ENCODE data around the gene TPRA1. TPM values are rescaled to one million over a fixed set of nuclear protein-coding genes. Genes with fewer than 3 reads are reported as not detected.

TPRA1 gene
- total and polyA plus RNA-seq, 9 of the 15 experiments (the other 6 are each of a cell fraction or from before 2014, with no cell fraction given), result 0.66 to 21.5 (median 11.1) TPM

GRCh38 chr3:127628426-127628787 lies 37.9 kb upstream of the TPRA1 start:
- peaks cover 4% of the 10 kb centered on the region; the same call in 1 of the 2 replicates for H4K20me1 ChIP-seq (replicated peaks; ENCODE audit: control insufficient read depth, insufficient read depth, low read length)
- no peaks in the 10 kb centered on the region for H3K27me3 ChIP-seq (ENCODE audit: control insufficient read depth in 2 of 2, insufficient read depth in 2 of 2, low read length in 2 of 2)
- TSS peak; percentile 74 for BruUV-seq (replicated peaks)
- H3K9me1 ChIP-seq (ENCODE audit: control insufficient read depth, insufficient read depth, low read length), result peaks cover 4% of the 10 kb centered on the region
- H3K9me3 ChIP-seq (replicated peaks; ENCODE audit: control insufficient read depth, insufficient read depth, low read depth, low read length), result no peaks in the 10 kb centered on the region
- no peak overlapping the region for H3K27ac ChIP-seq (ENCODE audit: extremely low read depth, low read depth, low read length)
- in situ Hi-C loops (cut with MboI) (no loop called here), intact Hi-C loops (cut with micrococcal nuclease) (no loop called here)
- 56% methylated on average over 4 of the region's 4 CpGs for WGBS (ENCODE audit: insufficient coverage, low coverage, missing lambda C conversion rate)
- DNase-seq (ENCODE audit: extremely low read depth in 1 of 4, low spot score in 3 of 4), result no peak
- ATAC-seq, result no peak
- TF ChIP-seq GATAD2A (IDR thresholded peaks at IDR 0.05) (no peak), RBM25 (IDR thresholded peaks at IDR 0.05; ENCODE audit: low read depth, low read length, severe bottlenecking) (no peak), U2AF1 (optimal IDR thresholded peaks at IDR 0.05; ENCODE audit: low read depth, low read length) (no peak), MYC (IDR thresholded peaks at IDR 0.05; ENCODE audit: low read depth, low read length) (no peak), MYC (CRISPR knock-in tag; IDR thresholded peaks at IDR 0.05; ENCODE audit: borderline replicate concordance, low read depth) (no peak), SAFB (IDR thresholded peaks at IDR 0.05; ENCODE audit: borderline replicate concordance, low read depth, low read length) (no peak), HBP1 (CRISPR knock-in tag; IDR thresholded peaks at IDR 0.05) (no peak), XRCC3 (IDR thresholded peaks at IDR 0.05) (no peak), ZNF165 (CRISPR knock-in tag; IDR thresholded peaks at IDR 0.05; ENCODE audit: borderline replicate concordance) (no peak), ZNF696 (CRISPR knock-in tag; conservative IDR thresholded peaks at IDR 0.05) (no peak), NCOA1 (IDR thresholded peaks at IDR 0.05; ENCODE audit: low read depth) (no peak), ZNF316 (IDR thresholded peaks at IDR 0.05) (no peak), GTF2F1 (IDR thresholded peaks at IDR 0.05; ENCODE audit: low read depth, low read length) (no peak), CBX8 (IDR thresholded peaks at IDR 0.05; ENCODE audit: borderline replicate concordance, extremely low read depth, low read depth, low read length, poor library complexity, severe bottlenecking) (no peak), ZNF77 (CRISPR knock-in tag; IDR thresholded peaks at IDR 0.05) (no peak), MAFK (IDR thresholded peaks at IDR 0.05; ENCODE audit: low read length) (no peak)
- peaks cover 22% of the 10 kb centered on the region for H3K79me2 ChIP-seq (ENCODE audit: control insufficient read depth, insufficient read depth, low read length)
- H3K4me3 ChIP-seq, result no peak overlapping the region
- ChIA-PET POLR2A (no interaction called here), CTCF (ENCODE audit: low intra/inter-chr PET ratio) (no interaction called here)
- peak overlapping the region; percentile 92 for H2AFZ ChIP-seq (ENCODE audit: low read depth, low read length)
- H3K4me2 ChIP-seq (ENCODE audit: insufficient read depth, low read length), result peak overlapping the region; percentile 41; the same call in 1 of the 2 replicates
- H3K4me1 ChIP-seq (replicated peaks in 1 of 2; ENCODE audit: control insufficient read depth in 2 of 2, insufficient read depth in 2 of 2, low read length in 2 of 2), result peaks cover 14% of the 10 kb centered on the region in 2 experiments; a peak in 4 of 5 replicates
- H3K36me3 ChIP-seq (ENCODE audit: control insufficient read depth, insufficient read depth, low read length), result no peaks in the 10 kb centered on the region
- no peak overlapping the region for H3K9ac ChIP-seq (ENCODE audit: insufficient read depth in 1 of 2, low read depth in 2 of 2, low read length in 2 of 2)
- FAIRE-seq, result no peak
